ENCODE measurements around the gene RSPH3. TPM values are rescaled to one million over a fixed set of nuclear protein-coding genes. Genes with fewer than 3 reads are reported as not detected.

Gene RSPH3
- total RNA-seq, 1 experiment from 2014 or later: 24.7 TPM

DNA sequence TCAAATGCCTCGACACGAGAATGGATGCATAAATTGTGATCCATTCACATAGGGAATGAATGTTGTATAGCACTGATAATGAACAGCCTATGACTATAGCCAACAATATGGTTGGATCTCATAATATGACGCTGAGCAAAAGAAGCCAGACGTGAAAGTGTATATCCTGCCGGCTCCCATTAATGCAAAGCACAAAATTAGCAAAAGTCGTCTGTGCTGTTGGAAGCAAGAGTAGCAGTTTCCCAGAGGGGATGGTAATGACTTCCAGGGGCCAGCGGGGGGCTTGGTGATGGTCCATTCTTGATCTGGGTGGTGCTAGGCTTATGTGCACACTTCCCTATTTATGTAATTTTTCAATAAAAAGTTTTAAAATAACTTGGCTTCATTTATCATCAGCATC, 45.8 kb upstream of the RSPH3 start:
- Histone ChIP-seq H3K4me1 (ENCODE audit: control insufficient read depth in 1 of 2, insufficient read depth in 2 of 2, low read length in 2 of 2) (peaks cover 0 to 11% of the 10 kb centered on the region in 2 experiments; a peak in 2 of 4 replicates), H3K9me3 (ENCODE audit: control insufficient read depth in 1 of 2, insufficient read depth in 1 of 2, low read depth in 1 of 2, low read length in 2 of 2) (no peaks in the 10 kb centered on the region), H3K27me3 (ENCODE audit: insufficient read depth, low read length) (no peaks in the 10 kb centered on the region), H3K4me2 (ENCODE audit: low read length) (no peak overlapping the region), H4K20me1 (ENCODE audit: insufficient read depth) (no peaks in the 10 kb centered on the region), H3K9me2 (ENCODE audit: insufficient read depth) (no peaks in the 10 kb centered on the region), H2AFZ (ENCODE audit: low read depth, low read length, poor library complexity, severe bottlenecking) (no peak overlapping the region), H3K27ac (ENCODE audit: low read depth, low read length) (no peak overlapping the region), H3K4me3 (replicated peaks in 1 of 2; ENCODE audit: low read depth in 1 of 2, low read length in 2 of 2) (no peak overlapping the region), H3K9ac (ENCODE audit: low read length) (no peak overlapping the region), H3K36me3 (ENCODE audit: control insufficient read depth in 1 of 2, insufficient read depth in 2 of 2, low read length in 2 of 2) (no peaks in the 10 kb centered on the region), H3K79me2 (ENCODE audit: insufficient read depth, low read length) (no peaks in the 10 kb centered on the region)
- intact Hi-C loops (cut with micrococcal nuclease): no loop called here
- no peak for TF ChIP-seq TCF7L2 (IDR thresholded peaks at IDR 0.05; ENCODE audit: borderline replicate concordance, extremely low read depth, insufficient read depth, insufficient read length)
- TF ChIP-seq EZH2 (IDR thresholded peaks at IDR 0.05): no peak
- no peak for TF ChIP-seq FOSL1 (IDR thresholded peaks at IDR 0.05; ENCODE audit: low read depth)
- ChIA-PET RAD21 (ENCODE audit: low non-redundant PET in 1 of 2, low total read pairs in 2 of 2, uncharacterized antibody in 2 of 2, unreplicated experiment in 2 of 2) (no interaction called here), CTCF (no interaction called here), POLR2A (no interaction called here)
- ATAC-seq (no peak), DNase-seq (ENCODE audit: low read depth, low spot score) (no peak)
- no TSS peak for BruUV-seq (replicated peaks)

DNA sequence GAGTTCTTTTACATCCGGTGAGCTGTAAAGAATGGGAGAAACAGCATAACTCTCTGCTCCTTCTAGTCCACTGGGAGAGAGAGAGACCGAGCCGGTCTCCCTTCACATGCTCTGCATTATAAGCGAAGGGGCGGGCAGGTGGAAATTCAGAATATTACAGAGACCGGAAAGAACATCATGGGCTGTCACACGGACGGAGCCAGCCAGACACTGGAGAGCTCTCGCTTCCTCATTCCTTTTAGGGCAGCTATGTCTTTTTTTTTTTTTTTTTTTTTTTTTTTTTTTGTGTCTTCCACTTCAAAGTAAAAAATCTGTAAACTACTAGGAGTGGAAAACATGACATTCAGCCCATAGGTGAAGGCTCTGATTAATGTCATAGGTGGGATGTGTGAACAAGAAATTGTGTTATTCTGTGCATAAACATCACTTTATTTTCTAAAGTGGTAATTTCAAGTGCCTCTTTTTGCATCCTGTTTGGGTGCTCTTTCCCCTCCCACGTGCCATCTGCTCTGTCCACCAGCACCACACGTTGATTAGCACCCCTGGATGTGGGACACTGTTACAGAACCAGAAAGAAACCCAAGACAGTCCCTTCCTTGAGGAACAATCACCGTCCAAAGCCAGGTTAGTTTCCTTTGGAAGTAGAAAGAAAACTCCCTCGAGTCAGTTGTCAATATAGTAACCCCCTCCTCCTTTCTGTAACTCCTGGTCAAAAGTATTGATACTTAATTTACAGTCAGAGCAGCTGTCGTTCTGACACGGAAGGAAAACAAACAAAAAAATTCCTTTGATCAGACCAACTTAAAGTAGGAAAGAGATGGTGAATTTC, 45.1 kb upstream of the RSPH3 start, which contains the start of gene TAGAP:
TAGAP (minus strand) TSS at position 93 of the 829 bp plus-strand sequence. CDS start 845 bp downstream, outside the sequence.
- no peak within 1 kb of the TSS for H3K9ac ChIP-seq (ENCODE audit: low read length)

More for the DNA sequence above, 45.1 kb upstream of the RSPH3 start, which contains the start of gene TAGAP:
- H3K27ac ChIP-seq (ENCODE audit: low read depth, low read length): no peak within 1 kb of the TSS
- H3K4me3 ChIP-seq (replicated peaks in 1 of 2; ENCODE audit: low read depth in 1 of 2, low read length in 2 of 2): no peak within 1 kb of the TSS
- TF ChIP-seq ZFX (IDR thresholded peaks at IDR 0.05) (no peak), EZH2 (IDR thresholded peaks at IDR 0.05) (no peak), CEBPB (IDR thresholded peaks at IDR 0.05; ENCODE audit: low read depth) (no peak), JUND (IDR thresholded peaks at IDR 0.05) (no peak), SRF (IDR thresholded peaks at IDR 0.05; ENCODE audit: low read depth) (no peak), SIN3A (IDR thresholded peaks at IDR 0.05; ENCODE audit: low read depth) (no peak), RAD21 (IDR thresholded peaks at IDR 0.05; ENCODE audit: low read depth) (no peak), POLR2A (IDR thresholded peaks at IDR 0.05; ENCODE audit: borderline replicate concordance, extremely low read depth, insufficient read depth, insufficient read length) (no peak), ELF1 (IDR thresholded peaks at IDR 0.05; ENCODE audit: borderline replicate concordance, low read depth) (no peak)
- TF ChIP-seq, protein P1, sequence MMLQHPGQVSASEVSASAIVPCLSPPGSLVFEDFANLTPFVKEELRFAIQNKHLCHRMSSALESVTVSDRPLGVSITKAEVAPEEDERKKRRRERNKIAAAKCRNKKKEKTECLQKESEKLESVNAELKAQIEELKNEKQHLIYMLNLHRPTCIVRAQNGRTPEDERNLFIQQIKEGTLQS (IDR thresholded peaks at IDR 0.05): no peak
- TF ChIP-seq, protein P2, sequence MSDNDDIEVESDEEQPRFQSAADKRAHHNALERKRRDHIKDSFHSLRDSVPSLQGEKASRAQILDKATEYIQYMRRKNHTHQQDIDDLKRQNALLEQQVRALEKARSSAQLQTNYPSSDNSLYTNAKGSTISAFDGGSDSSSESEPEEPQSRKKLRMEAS (IDR thresholded peaks at IDR 0.05): no peak
- TF ChIP-seq, protein P3, sequence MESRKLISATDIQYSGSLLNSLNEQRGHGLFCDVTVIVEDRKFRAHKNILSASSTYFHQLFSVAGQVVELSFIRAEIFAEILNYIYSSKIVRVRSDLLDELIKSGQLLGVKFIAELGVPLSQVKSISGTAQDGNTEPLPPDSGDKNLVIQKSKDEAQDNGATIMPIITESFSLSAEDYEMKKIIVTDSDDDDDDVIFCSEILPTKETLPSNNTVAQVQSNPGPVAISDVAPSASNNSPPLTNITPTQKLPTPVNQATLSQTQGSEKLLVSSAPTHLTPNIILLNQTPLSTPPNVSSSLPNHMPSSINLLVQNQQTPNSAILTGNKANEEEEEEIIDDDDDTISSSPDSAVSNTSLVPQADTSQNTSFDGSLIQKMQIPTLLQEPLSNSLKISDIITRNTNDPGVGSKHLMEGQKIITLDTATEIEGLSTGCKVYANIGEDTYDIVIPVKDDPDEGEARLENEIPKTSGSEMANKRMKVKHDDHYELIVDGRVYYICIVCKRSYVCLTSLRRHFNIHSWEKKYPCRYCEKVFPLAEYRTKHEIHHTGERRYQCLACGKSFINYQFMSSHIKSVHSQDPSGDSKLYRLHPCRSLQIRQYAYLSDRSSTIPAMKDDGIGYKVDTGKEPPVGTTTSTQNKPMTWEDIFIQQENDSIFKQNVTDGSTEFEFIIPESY (IDR thresholded peaks at IDR 0.05; ENCODE audit: extremely low read depth, insufficient replicate concordance, low read length): no peak
- TF ChIP-seq, protein P4, sequence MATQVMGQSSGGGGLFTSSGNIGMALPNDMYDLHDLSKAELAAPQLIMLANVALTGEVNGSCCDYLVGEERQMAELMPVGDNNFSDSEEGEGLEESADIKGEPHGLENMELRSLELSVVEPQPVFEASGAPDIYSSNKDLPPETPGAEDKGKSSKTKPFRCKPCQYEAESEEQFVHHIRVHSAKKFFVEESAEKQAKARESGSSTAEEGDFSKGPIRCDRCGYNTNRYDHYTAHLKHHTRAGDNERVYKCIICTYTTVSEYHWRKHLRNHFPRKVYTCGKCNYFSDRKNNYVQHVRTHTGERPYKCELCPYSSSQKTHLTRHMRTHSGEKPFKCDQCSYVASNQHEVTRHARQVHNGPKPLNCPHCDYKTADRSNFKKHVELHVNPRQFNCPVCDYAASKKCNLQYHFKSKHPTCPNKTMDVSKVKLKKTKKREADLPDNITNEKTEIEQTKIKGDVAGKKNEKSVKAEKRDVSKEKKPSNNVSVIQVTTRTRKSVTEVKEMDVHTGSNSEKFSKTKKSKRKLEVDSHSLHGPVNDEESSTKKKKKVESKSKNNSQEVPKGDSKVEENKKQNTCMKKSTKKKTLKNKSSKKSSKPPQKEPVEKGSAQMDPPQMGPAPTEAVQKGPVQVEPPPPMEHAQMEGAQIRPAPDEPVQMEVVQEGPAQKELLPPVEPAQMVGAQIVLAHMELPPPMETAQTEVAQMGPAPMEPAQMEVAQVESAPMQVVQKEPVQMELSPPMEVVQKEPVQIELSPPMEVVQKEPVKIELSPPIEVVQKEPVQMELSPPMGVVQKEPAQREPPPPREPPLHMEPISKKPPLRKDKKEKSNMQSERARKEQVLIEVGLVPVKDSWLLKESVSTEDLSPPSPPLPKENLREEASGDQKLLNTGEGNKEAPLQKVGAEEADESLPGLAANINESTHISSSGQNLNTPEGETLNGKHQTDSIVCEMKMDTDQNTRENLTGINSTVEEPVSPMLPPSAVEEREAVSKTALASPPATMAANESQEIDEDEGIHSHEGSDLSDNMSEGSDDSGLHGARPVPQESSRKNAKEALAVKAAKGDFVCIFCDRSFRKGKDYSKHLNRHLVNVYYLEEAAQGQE (IDR thresholded peaks at IDR 0.05; ENCODE audit: low read depth): no peak
- RAD21 ChIA-PET (ENCODE audit: low non-redundant PET in 1 of 2, low total read pairs in 2 of 2, uncharacterized antibody in 2 of 2, unreplicated experiment in 2 of 2): no interaction called here
- H3K4me1 ChIP-seq (ENCODE audit: control insufficient read depth in 1 of 2, insufficient read depth in 2 of 2, low read length in 2 of 2): peaks cover 0 to 11% of the 10 kb centered on the region in 2 experiments; a peak in 2 of 4 replicates
- DNase-seq (ENCODE audit: low read depth, low spot score) (no peak), ATAC-seq (no peak)
- no peaks in the 10 kb centered on the region for H3K27me3 ChIP-seq (ENCODE audit: insufficient read depth, low read length)
- H2AFZ ChIP-seq (ENCODE audit: low read depth, low read length, poor library complexity, severe bottlenecking): no peak within 1 kb of the TSS
- H4K20me1 ChIP-seq (ENCODE audit: insufficient read depth): no peaks in the 10 kb centered on the region
- H3K36me3 ChIP-seq (ENCODE audit: control insufficient read depth in 1 of 2, insufficient read depth in 2 of 2, low read length in 2 of 2): no peaks in the 10 kb centered on the region
- CTCF ChIA-PET: interaction anchor here (2.0 kb wide), 1 partner anchor 90 kb away, joined by 14 read pairs; no protein-coding TSS in a partner anchor
- no peak within 1 kb of the TSS for H3K4me2 ChIP-seq (ENCODE audit: low read length)
- no peaks in the 10 kb centered on the region for H3K9me2 ChIP-seq (ENCODE audit: insufficient read depth)
- no peaks in the 10 kb centered on the region for H3K79me2 ChIP-seq (ENCODE audit: insufficient read depth, low read length)
- H3K9me3 ChIP-seq (ENCODE audit: control insufficient read depth in 1 of 2, insufficient read depth in 1 of 2, low read depth in 1 of 2, low read length in 2 of 2): no peaks in the 10 kb centered on the region
- BruUV-seq (replicated peaks): no TSS peak
- POLR2A ChIA-PET: no interaction called here
- intact Hi-C loops (cut with micrococcal nuclease): no loop called here

Measured in HCT116 (cell line).